Astrocyte (in vitro differentiated cells and primary cell): ENCODE results near the gene MRGPRG. TPM values are rescaled to one million over a fixed set of nuclear protein-coding genes. Genes with fewer than 3 reads are reported as not detected.

Experiments
- DNase-seq: peaks from one replicate; pipeline ENCODE4 v3.0.0-alpha.2; 2010; ENCODE audit warnings: low read depth
- FAIRE-seq: peaks from 2 replicates; lab custom pipeline; 2011; peaks lifted over from hg19 to GRCh38; lab: Jason Lieb, UNC
- H2AFZ ChIP-seq: 2 replicates; pipeline ENCODE4 v1.6.0; 2012; ENCODE audit warnings: low read depth, low read length, inconsistent platforms
- H3K27ac ChIP-seq: 2 replicates; pipeline ENCODE4 v1.5.1; 2011; ENCODE audit warnings: low read depth, low read length, inconsistent platforms
- H3K27me3 ChIP-seq: 2 replicates; pipeline ENCODE4 v1.6.0; 2011; ENCODE audit warnings: low read length, inconsistent platforms; ENCODE audit not compliant: insufficient read depth
- H3K36me3 ChIP-seq: 2 replicates; pipeline ENCODE4 v1.5.1; 2011; ENCODE audit warnings: low read length, inconsistent platforms; ENCODE audit not compliant: insufficient read depth
- H3K4me1 ChIP-seq: 2 replicates; pipeline ENCODE4 v1.5.1; 2011; ENCODE audit warnings: low read length, inconsistent platforms; ENCODE audit not compliant: insufficient read depth
- H3K4me2 ChIP-seq: 2 replicates; pipeline ENCODE4 v1.6.0; 2012; ENCODE audit warnings: low read length, inconsistent platforms
- H3K4me3 ChIP-seq: 2 replicates; pipeline ENCODE4 v1.5.1; 2011; ENCODE audit warnings: low read depth, mild to moderate bottlenecking, low read length, inconsistent platforms; ENCODE audit not compliant: insufficient read depth
- H3K79me2 ChIP-seq: 2 replicates; pipeline ENCODE4 v1.6.0; 2012; ENCODE audit warnings: mild to moderate bottlenecking, low read length, inconsistent platforms; ENCODE audit not compliant: insufficient read depth
- H3K9ac ChIP-seq: 2 replicates; pipeline ENCODE4 v1.6.0; 2012; ENCODE audit warnings: mild to moderate bottlenecking, low read length, inconsistent platforms
- H3K9me3 ChIP-seq: 2 replicates; pipeline ENCODE4 v1.5.1; 2012; ENCODE audit warnings: low read depth, mild to moderate bottlenecking, low read length, inconsistent platforms; ENCODE audit not compliant: insufficient read depth
- H4K20me1 ChIP-seq: 2 replicates; pipeline ENCODE4 v1.6.0; 2012; ENCODE audit warnings: low read length, inconsistent platforms; ENCODE audit not compliant: insufficient read depth
- H3K27ac Mint-ChIP-seq: one replicate; pipeline ENCODE4 v1.8.0; 2021; ENCODE audit warnings: mild to moderate bottlenecking, mixed read lengths; ENCODE audit not compliant: unreplicated experiment
- H3K27me3 Mint-ChIP-seq: one replicate; pipeline ENCODE4 v1.8.0; 2021; ENCODE audit warnings: low read depth, mixed read lengths; ENCODE audit not compliant: unreplicated experiment
- H3K36me3 Mint-ChIP-seq: one replicate; pipeline ENCODE4 v1.8.0; 2021; ENCODE audit warnings: low read depth, mixed read lengths; ENCODE audit not compliant: unreplicated experiment
- H3K4me1 Mint-ChIP-seq: one replicate; pipeline ENCODE4 v1.8.0; 2021; ENCODE audit warnings: low read depth, mixed read lengths; ENCODE audit not compliant: unreplicated experiment
- H3K4me3 Mint-ChIP-seq: one replicate; pipeline ENCODE4 v1.8.0; 2021; ENCODE audit warnings: mild to moderate bottlenecking, moderate library complexity, mixed read lengths; ENCODE audit not compliant: unreplicated experiment
- H3K9me3 Mint-ChIP-seq: one replicate; pipeline ENCODE4 v1.8.0; 2021; ENCODE audit warnings: mild to moderate bottlenecking, mixed read lengths; ENCODE audit not compliant: unreplicated experiment
- EZH2 ChIP-seq: IDR thresholded peaks from 2 replicates; pipeline ENCODE4 v1.6.1; 2012; ENCODE audit warnings: mild to moderate bottlenecking, low read length, inconsistent platforms; ENCODE audit not compliant: insufficient read depth
- total RNA-seq: library from RNA; stranded (reverse); gene quantifications from 2 replicates; pipeline ENCODE4 v1.2.1, GENCODE V29; 2021
- TF ChIP-seq, protein P1 (sequence below): IDR thresholded peaks from 2 replicates; pipeline ENCODE4 v1.5.1; 2011; ENCODE audit warnings: low read depth, mild to moderate bottlenecking, inconsistent platforms, low read length, moderate library complexity; ENCODE audit not compliant: insufficient read depth

Gene MRGPRG
- total RNA-seq, 1 donor from 2014 or later, result not detected

DNA sequence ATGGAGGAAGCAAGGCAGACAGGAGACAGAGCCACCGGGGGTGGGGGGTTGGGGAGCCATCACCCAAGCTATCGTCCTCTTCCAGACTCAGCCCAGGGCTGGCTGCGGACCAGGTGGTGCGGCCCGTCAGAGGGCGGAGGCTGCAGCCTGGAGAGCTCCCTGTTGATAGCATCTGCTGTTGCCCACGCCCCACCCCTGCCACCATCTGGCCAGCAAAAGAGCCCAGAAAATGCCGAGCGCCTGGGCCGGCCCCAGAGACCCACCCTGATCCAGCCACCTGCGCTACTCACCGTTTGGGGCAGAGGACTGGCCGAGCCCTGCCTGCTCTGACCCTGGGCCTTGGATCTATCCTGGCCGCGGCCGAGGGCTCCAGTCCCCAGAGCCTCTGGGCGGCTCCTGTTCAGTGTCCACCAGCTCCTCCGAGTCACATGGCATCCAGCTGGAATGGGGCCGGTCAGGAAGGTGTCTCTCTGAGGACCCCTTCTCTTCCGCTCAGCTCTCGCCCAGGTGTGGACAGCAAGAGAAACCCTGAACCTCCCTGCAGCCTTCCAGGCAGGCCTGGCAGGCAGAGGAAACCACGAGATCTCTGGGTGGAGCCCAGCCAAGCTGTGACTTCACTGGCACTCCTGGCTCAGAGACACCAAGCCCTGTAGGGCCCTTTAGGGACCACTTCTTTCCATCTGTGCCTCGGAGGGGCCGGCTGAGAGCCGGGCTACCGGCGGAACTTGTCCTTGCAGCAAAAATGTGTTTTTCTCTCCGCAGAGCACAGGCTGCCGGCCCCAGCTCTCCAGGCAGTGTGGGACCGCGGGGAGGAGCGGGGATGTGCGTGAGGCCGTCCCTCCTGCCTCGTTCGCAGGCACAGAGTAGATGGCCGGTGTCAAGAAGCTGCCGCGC is 13.5 kb upstream of the MRGPRG start, which contains the start of gene MRGPRE:
TSS of gene MRGPRE (minus strand) at position 567 of the 894 bp plus-strand sequence. CDS start 3,618 bp downstream, outside the sequence.
- H3K27ac Mint-ChIP-seq, result no peak within 1 kb of the TSS
- no peak within 1 kb of the TSS for H3K4me2 ChIP-seq
- FAIRE-seq (no peak), DNase-seq (no peak)
- H3K4me3 ChIP-seq, result no peak within 1 kb of the TSS
- peaks cover 2% of the 10 kb centered on the region for H3K9me3 ChIP-seq
- TF ChIP-seq EZH2, result no peak
- TF ChIP-seq, protein P1, sequence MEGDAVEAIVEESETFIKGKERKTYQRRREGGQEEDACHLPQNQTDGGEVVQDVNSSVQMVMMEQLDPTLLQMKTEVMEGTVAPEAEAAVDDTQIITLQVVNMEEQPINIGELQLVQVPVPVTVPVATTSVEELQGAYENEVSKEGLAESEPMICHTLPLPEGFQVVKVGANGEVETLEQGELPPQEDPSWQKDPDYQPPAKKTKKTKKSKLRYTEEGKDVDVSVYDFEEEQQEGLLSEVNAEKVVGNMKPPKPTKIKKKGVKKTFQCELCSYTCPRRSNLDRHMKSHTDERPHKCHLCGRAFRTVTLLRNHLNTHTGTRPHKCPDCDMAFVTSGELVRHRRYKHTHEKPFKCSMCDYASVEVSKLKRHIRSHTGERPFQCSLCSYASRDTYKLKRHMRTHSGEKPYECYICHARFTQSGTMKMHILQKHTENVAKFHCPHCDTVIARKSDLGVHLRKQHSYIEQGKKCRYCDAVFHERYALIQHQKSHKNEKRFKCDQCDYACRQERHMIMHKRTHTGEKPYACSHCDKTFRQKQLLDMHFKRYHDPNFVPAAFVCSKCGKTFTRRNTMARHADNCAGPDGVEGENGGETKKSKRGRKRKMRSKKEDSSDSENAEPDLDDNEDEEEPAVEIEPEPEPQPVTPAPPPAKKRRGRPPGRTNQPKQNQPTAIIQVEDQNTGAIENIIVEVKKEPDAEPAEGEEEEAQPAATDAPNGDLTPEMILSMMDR, result no peak
- no peaks in the 10 kb centered on the region for H3K4me1 ChIP-seq
- H3K36me3 Mint-ChIP-seq, result peaks cover 1% of the 10 kb centered on the region
- no peak within 1 kb of the TSS for H3K4me3 Mint-ChIP-seq
- no peaks in the 10 kb centered on the region for H3K4me1 Mint-ChIP-seq
- H3K79me2 ChIP-seq, result no peaks in the 10 kb centered on the region
- peaks cover 32% of the 10 kb centered on the region for H3K27me3 Mint-ChIP-seq
- H3K9ac ChIP-seq, result no peak within 1 kb of the TSS
- no peak within 1 kb of the TSS for H3K27ac ChIP-seq
- H2AFZ ChIP-seq, result no peak within 1 kb of the TSS
- peaks cover 4% of the 10 kb centered on the region for H3K27me3 ChIP-seq
- H4K20me1 ChIP-seq, result no peaks in the 10 kb centered on the region
- H3K9me3 Mint-ChIP-seq, result peaks cover 6% of the 10 kb centered on the region
- no peaks in the 10 kb centered on the region for H3K36me3 ChIP-seq

DNA sequence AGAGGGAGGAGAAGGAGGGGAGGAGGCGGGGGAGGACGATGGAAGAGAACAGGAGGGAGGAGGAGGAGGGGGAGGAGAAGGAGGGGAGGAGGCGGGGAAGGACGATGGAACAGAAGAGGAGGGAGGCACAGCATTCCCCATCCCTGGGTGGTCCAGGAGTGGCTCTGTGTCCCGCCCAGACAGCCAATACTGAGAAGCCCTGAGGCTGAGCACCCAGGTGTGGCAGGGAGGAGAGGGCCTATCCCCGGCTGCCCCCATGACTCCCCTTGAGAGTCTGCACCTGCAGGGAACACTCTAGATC is 12.9 kb upstream of the MRGPRG start:
- Mint-ChIP-seq H3K27me3 (peaks cover 37% of the 10 kb centered on the region), H3K36me3 (peaks cover 1% of the 10 kb centered on the region), H3K27ac (no peak overlapping the region), H3K9me3 (peaks cover 6% of the 10 kb centered on the region), H3K4me3 (no peak overlapping the region), H3K4me1 (peaks cover 2% of the 10 kb centered on the region)
- Histone ChIP-seq H3K9ac (no peak overlapping the region), H3K4me2 (no peak overlapping the region), H2AFZ (no peak overlapping the region), H3K27ac (no peak overlapping the region), H3K9me3 (peaks cover 2% of the 10 kb centered on the region), H3K36me3 (no peaks in the 10 kb centered on the region), H3K27me3 (peaks cover 4% of the 10 kb centered on the region), H3K4me1 (no peaks in the 10 kb centered on the region), H3K79me2 (no peaks in the 10 kb centered on the region), H4K20me1 (no peaks in the 10 kb centered on the region), H3K4me3 (no peak overlapping the region)
- FAIRE-seq (no peak), DNase-seq (no peak)
- TF ChIP-seq, protein P1, result no peak
- TF ChIP-seq EZH2, result no peak
